H1 (cell line): ENCODE measurements around the gene RNF20. TPM values are rescaled to one million over a fixed set of nuclear protein-coding genes. Genes with fewer than 3 reads are reported as not detected.

Experiments
- CTCF ChIA-PET: fragments of 300-600 bp; sonication (Branson Sonifier 250); formaldehyde crosslinking; loops from one replicate; lab custom pipeline; 2021; ENCODE audit not compliant: partially characterized antibody; lab: Charles Lee
- POLR2A ChIA-PET: fragments of 300-600 bp; sonication (Branson Sonifier 250); formaldehyde crosslinking; loops from one replicate; lab custom pipeline; 2021; ENCODE audit warnings: inconsistent platforms; ENCODE audit not compliant: partially characterized antibody; lab: Charles Lee
- DNase-seq, 2 experiments: peaks; one replicate each; pipeline versions ENCODE4 v3.0.0 to v3.0.0-alpha.2; 2010 to 2022; ENCODE audit warnings: low spot score in 2 of 2, low read depth in 1 of 2, mixed read lengths in 1 of 2
- FAIRE-seq: peaks from 2 replicates; lab custom pipeline; 2011; peaks lifted over from hg19 to GRCh38; lab: Jason Lieb, UNC
- H2AFZ ChIP-seq: 2 replicates; pipeline ENCODE4 v1.8.1; 2012; ENCODE audit warnings: low read length, inconsistent platforms
- H2AK5ac ChIP-seq: 2 replicates; pipeline ENCODE4 v1.6.1; 2013; ENCODE audit warnings: low read depth, low read length
- H2BK120ac ChIP-seq: replicated peaks from 2 replicates; pipeline ENCODE3; 2013; ENCODE audit warnings: low read depth, low read length, inconsistent platforms
- H2BK12ac ChIP-seq: 2 replicates; pipeline ENCODE4 v1.6.1; 2013; ENCODE audit warnings: low read depth, low read length
- H2BK15ac ChIP-seq: 2 replicates; pipeline ENCODE4 v1.6.1; 2013; ENCODE audit warnings: low read length
- H2BK20ac ChIP-seq: 2 replicates; pipeline ENCODE4 v1.6.1; 2013; ENCODE audit warnings: low read length
- H2BK5ac ChIP-seq: 2 replicates; pipeline ENCODE4 v1.6.1; 2013; ENCODE audit warnings: low read depth, low read length
- H3K14ac ChIP-seq: 2 replicates; pipeline ENCODE4 v1.6.1; 2013; ENCODE audit warnings: inconsistent platforms; ENCODE audit not compliant: insufficient read length
- H3K18ac ChIP-seq: 2 replicates; pipeline ENCODE4 v1.6.1; 2013; ENCODE audit warnings: low read length; ENCODE audit errors: extremely low read depth
- H3K23ac ChIP-seq: 2 replicates; pipeline ENCODE4 v1.6.1; 2013; ENCODE audit warnings: inconsistent platforms; ENCODE audit not compliant: insufficient read length
- H3K23me2 ChIP-seq: 2 replicates; pipeline ENCODE4 v1.6.1; 2013; ENCODE audit warnings: low read depth, low read length
- H3K27ac ChIP-seq: 2 replicates; pipeline ENCODE4 v1.6.1; 2011; ENCODE audit warnings: low read depth, low read length, inconsistent platforms
- H3K27me3 ChIP-seq, 4 experiments: replicated peaks in 1 of 4; 1 replicate in 1 of 4; 2 replicates in 3 of 4; pipeline versions ENCODE4 v1.6.1 to v1.8.1; 2011 to 2013; ENCODE audit warnings: low read length in 3 of 4, mild to moderate bottlenecking in 3 of 4, inconsistent platforms in 2 of 4, mixed read lengths in 2 of 4, moderate library complexity in 1 of 4; ENCODE audit not compliant: control insufficient read depth in 3 of 4, insufficient read depth in 3 of 4; ENCODE audit errors: extremely low read depth in 1 of 4
- H3K36me3 ChIP-seq, 4 experiments: 2 replicates each; pipeline versions ENCODE4 v1.6.1 to v1.8.1; 2011 to 2013; ENCODE audit warnings: mild to moderate bottlenecking in 4 of 4, low read length in 3 of 4, moderate library complexity in 2 of 4, control low read depth in 1 of 4, inconsistent platforms in 1 of 4; ENCODE audit not compliant: insufficient read depth in 4 of 4, control insufficient read depth in 2 of 4
- H3K4ac ChIP-seq: replicated peaks from 2 replicates; pipeline ENCODE3; 2013; ENCODE audit warnings: low read length, low read depth, mixed read lengths, inconsistent platforms; ENCODE audit not compliant: insufficient read length
- H3K4me1 ChIP-seq, 4 experiments: replicated peaks in 1 of 4; 1 replicate in 1 of 4; 2 replicates in 3 of 4; pipeline versions ENCODE4 v1.6.1 to v1.8.1; 2011 to 2013; ENCODE audit warnings: low read length in 3 of 4, inconsistent platforms in 2 of 4, mixed read lengths in 1 of 4; ENCODE audit not compliant: insufficient read depth in 4 of 4, control insufficient read depth in 3 of 4
- H3K4me2 ChIP-seq, 2 experiments: 2 replicates each; pipeline versions ENCODE4 v1.6.1 to v1.8.1; 2011 to 2013; ENCODE audit warnings: low read depth in 2 of 2, low read length in 2 of 2, control low read depth in 1 of 2, inconsistent platforms in 1 of 2, mild to moderate bottlenecking in 1 of 2; ENCODE audit not compliant: insufficient read depth in 1 of 2
- H3K4me3 ChIP-seq, 4 experiments: fragments of 200-600, 300-600 bp in 1 of 4; sonication (generic), shearing (Covaris generic), sonication (Bioruptor Twin) in 1 of 4; 2 replicates each; pipeline versions ENCODE4 v1.5.1 to v1.8.1; 2011 to 2016; ENCODE audit warnings: low read length in 4 of 4, low read depth in 3 of 4, control low read depth in 2 of 4, inconsistent platforms in 2 of 4, mild to moderate bottlenecking in 2 of 4, mixed read lengths in 1 of 4, moderate library complexity in 1 of 4; ENCODE audit not compliant: insufficient read depth in 2 of 4; ENCODE audit errors: extremely low read depth in 1 of 4
- H3K56ac ChIP-seq: replicated peaks from 2 replicates; pipeline ENCODE3; 2013; ENCODE audit warnings: low read depth, mild to moderate bottlenecking, mixed read lengths, low read length, inconsistent platforms; ENCODE audit not compliant: insufficient read length
- H3K79me1 ChIP-seq: 2 replicates; pipeline ENCODE4 v1.6.1; 2013; ENCODE audit warnings: low read depth, low read length, control low read depth
- H3K79me2 ChIP-seq, 2 experiments: 2 replicates each; pipeline versions ENCODE4 v1.6.1 to v1.8.1; 2012 to 2013; ENCODE audit warnings: low read length in 2 of 2, mild to moderate bottlenecking in 2 of 2, inconsistent platforms in 1 of 2; ENCODE audit not compliant: insufficient read depth in 2 of 2, control insufficient read depth in 1 of 2
- H3K9ac ChIP-seq, 4 experiments: replicated peaks in 1 of 4; 1 replicate in 1 of 4; 2 replicates in 3 of 4; pipeline versions ENCODE4 v1.6.1 to v1.8.1; 2011 to 2013; ENCODE audit warnings: low read depth in 3 of 4, low read length in 3 of 4, control low read depth in 2 of 4, mild to moderate bottlenecking in 2 of 4, moderate library complexity in 2 of 4, inconsistent platforms in 1 of 4; ENCODE audit errors: extremely low read depth in 1 of 4
- H3K9me3 ChIP-seq, 2 experiments: 2 replicates each; pipeline versions ENCODE4 v1.6.1 to v1.8.1; 2012 to 2013; ENCODE audit warnings: mild to moderate bottlenecking in 2 of 2, moderate library complexity in 2 of 2, control low read depth in 1 of 2, inconsistent platforms in 1 of 2, low read depth in 1 of 2, low read length in 1 of 2, mixed read lengths in 1 of 2; ENCODE audit not compliant: insufficient read depth in 2 of 2
- H4K20me1 ChIP-seq, 2 experiments: replicated peaks in 1 of 2; 2 replicates each; pipeline versions ENCODE3 to v1.8.1; 2011 to 2013; ENCODE audit warnings: inconsistent platforms in 2 of 2, low read length in 2 of 2, mild to moderate bottlenecking in 1 of 2; ENCODE audit not compliant: insufficient read depth in 2 of 2, control insufficient read depth in 1 of 2
- H4K5ac ChIP-seq: 2 replicates; pipeline ENCODE4 v1.6.1; 2013; ENCODE audit warnings: low read length, low read depth, mixed read lengths, inconsistent platforms; ENCODE audit not compliant: insufficient read length
- H4K8ac ChIP-seq: 2 replicates; pipeline ENCODE4 v1.8.0; 2013; ENCODE audit warnings: mild to moderate bottlenecking, moderate library complexity, low read length, inconsistent platforms; ENCODE audit not compliant: insufficient read depth; ENCODE audit errors: extremely low read depth
- H4K91ac ChIP-seq: replicated peaks from 2 replicates; pipeline ENCODE3; 2013; ENCODE audit warnings: low read length, mixed read lengths, inconsistent platforms; ENCODE audit not compliant: insufficient read length
- CBX5 ChIP-seq: fragments of 300-800, 300-1000 bp; sonication (generic); IDR thresholded peaks from 2 replicates; pipeline ENCODE4 v1.7.1; 2016; ENCODE audit warnings: antibody characterized with exemption, low read length, low read depth
- GABPA ChIP-seq: IDR thresholded peaks from 2 replicates; pipeline ENCODE4 v1.6.1; 2011; ENCODE audit warnings: mild to moderate bottlenecking, low read length, moderate library complexity, borderline replicate concordance; ENCODE audit not compliant: insufficient read depth
- GTF2F1 ChIP-seq: IDR thresholded peaks from 2 replicates; pipeline ENCODE4 v1.6.1; 2012; ENCODE audit warnings: low read depth, low read length, improper control_type of control experiment, borderline replicate concordance
- JUN ChIP-seq: IDR thresholded peaks from 2 replicates; pipeline ENCODE4 v1.6.1; 2011; ENCODE audit warnings: low read depth, mild to moderate bottlenecking, improper control_type of control experiment, low read length
- POLR2AphosphoS5 ChIP-seq: IDR thresholded peaks from 2 replicates; pipeline ENCODE4 v1.6.1; 2011; ENCODE audit warnings: low read depth, low read length
- POU5F1 ChIP-seq: IDR thresholded peaks from 2 replicates; pipeline ENCODE4 v1.6.1; 2011; ENCODE audit warnings: low read depth, mild to moderate bottlenecking, low read length, moderate library complexity
- SAP30 ChIP-seq: fragments of 300-600 bp; sonication (generic); IDR thresholded peaks from 2 replicates; pipeline ENCODE4 v1.7.1; 2012; ENCODE audit warnings: low read length, moderate library complexity, mild to moderate bottlenecking, inconsistent platforms; ENCODE audit not compliant: insufficient read depth, insufficient replicate concordance
- SIX5 ChIP-seq: IDR thresholded peaks from 2 replicates; pipeline ENCODE4 v1.6.1; 2011; ENCODE audit warnings: mild to moderate bottlenecking, low read depth, low read length
- SP1 ChIP-seq: IDR thresholded peaks from 2 replicates; pipeline ENCODE4 v1.6.1; 2011; ENCODE audit warnings: low read depth, low read length
- SRF ChIP-seq: IDR thresholded peaks from 2 replicates; pipeline ENCODE4 v1.6.1; 2011; ENCODE audit warnings: mild to moderate bottlenecking, low read depth, low read length, moderate library complexity
- TAF7 ChIP-seq: optimal IDR thresholded peaks from 2 replicates; pipeline ENCODE3; 2011; ENCODE audit warnings: low read depth, mild to moderate bottlenecking, inconsistent platforms, low read length, moderate library complexity, borderline replicate concordance
- WGBS, 2 experiments: shearing (Covaris generic) in 1 of 2; methylation state at CpG; one replicate each; pipeline versions ENCODE4 v1.1.6 to v1.1.7; 2013 to 2015; ENCODE audit warnings: low lambda C conversion rate in 2 of 2, mixed read lengths in 2 of 2, inconsistent platforms in 1 of 2, low coverage in 1 of 2, missing lambda C conversion rate in 1 of 2; ENCODE audit not compliant: insufficient replicate concordance in 2 of 2, insufficient coverage in 1 of 2, insufficient read length in 1 of 2; ENCODE audit errors: extremely low coverage in 1 of 2, missing lambda C conversion rate in 1 of 2; 5-methylcytosine and 5-hydroxymethylcytosine counted together
- polyA plus RNA-seq, 7 experiments: library from polyadenylated mRNA; depleted of rRNA in 3 of 7; stranded (reverse) in 5 of 7; unstranded in 2 of 7; fragments of >200 nt in 5 of 7; fragments of 200-250 nt in 2 of 7; gene quantifications; 1 replicate in 5 of 7; 2 replicates in 1 of 7; 4 replicates in 1 of 7; pipeline versions ENCODE4 v1.2.1 to v1.2.3, GENCODE V29; 2011 to 2013; ENCODE audit warnings: missing spikeins in 2 of 7, mixed read lengths in 2 of 7
- total RNA-seq: library from RNA; stranded (reverse); fragmentation: NEBNext Ultra II Directional; extraction: Animal tissue kit (Norgen Biotek cat#: 25700); gene quantifications from 2 replicates; pipeline ENCODE4 v1.2.1, GENCODE V29; 2021
- TF ChIP-seq, protein P1 (sequence below): IDR thresholded peaks from 2 replicates; pipeline ENCODE4 v1.6.1; 2012; ENCODE audit warnings: inconsistent platforms

Gene RNF20
- total and polyA plus RNA-seq, 2 of the 8 experiments (the other 6 are each of a cell fraction or from before 2014, with no cell fraction given): 9.4 to 65.2 TPM

DNA sequence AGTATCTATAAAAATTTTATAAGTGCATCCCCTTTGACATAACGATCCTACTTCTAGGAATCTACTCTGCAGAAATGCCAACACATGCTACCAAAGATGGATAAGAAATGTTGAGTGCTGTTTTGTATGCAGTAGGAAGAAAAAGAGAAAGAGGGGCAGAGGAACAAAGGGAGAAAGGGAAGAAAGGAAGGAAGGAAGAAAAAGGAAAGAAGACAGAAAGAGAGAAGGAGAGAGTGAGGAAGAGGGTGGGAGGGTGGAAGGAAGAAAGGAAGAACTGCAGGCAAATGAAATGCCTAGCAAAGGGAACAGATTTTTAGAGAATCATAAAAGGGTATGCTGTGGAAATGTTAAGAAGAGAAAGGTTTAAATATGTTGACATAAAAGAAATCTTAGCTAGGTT is 49.6 kb upstream of the RNF20 start:
- Histone ChIP-seq H4K8ac (no peak overlapping the region), H2BK15ac (no peak overlapping the region), H3K9ac (no peak overlapping the region), H3K79me1 (peaks cover 3% of the 10 kb centered on the region; the same call in 1 of the 2 replicates), H3K36me3 (no peaks in the 10 kb centered on the region), H2BK20ac (no peak overlapping the region), H3K27ac (no peak overlapping the region), H3K4ac (no peak overlapping the region), H4K91ac (no peak overlapping the region), H2AFZ (no peak overlapping the region), H3K4me2 (no peak overlapping the region), H3K14ac (no peak overlapping the region), H3K79me2 (peaks cover 0 to 26% of the 10 kb centered on the region in 2 experiments; a peak in 2 of 4 replicates), H3K9me3 (no peaks in the 10 kb centered on the region), H4K20me1 (no peaks in the 10 kb centered on the region), H3K23me2 (peaks cover 11% of the 10 kb centered on the region), H3K56ac (no peak overlapping the region), H3K4me3 (no peak overlapping the region), H2BK5ac (no peak overlapping the region), H4K5ac (no peak overlapping the region), H2BK120ac (no peak overlapping the region), H3K27me3 (peaks cover 0 to 5% (median 2%) of the 10 kb centered on the region in 4 experiments; a peak in 5 of 7 replicates), H3K18ac (no peak overlapping the region), H3K23ac (no peak overlapping the region), H3K4me1 (peaks cover 5 to 12% (median 9%) of the 10 kb centered on the region in 4 experiments; a peak in 6 of 7 replicates), H2BK12ac (no peak overlapping the region), H2AK5ac (no peak overlapping the region)
- DNase-seq (no peak), FAIRE-seq (no peak)
- ChIA-PET POLR2A (interaction anchor here (3.8 kb wide), 1 partner anchor 16 kb away, joined by 21 read pairs; no protein-coding TSS in a partner anchor), CTCF (interaction anchor here (1.1 to 9.1 kb wide), 5 partner anchors 10 to 45 kb away, joined by 3 to 78 read pairs (median 40); no protein-coding TSS in a partner anchor)
- 100% methylated on average over 1 of the region's 1 CpG; no CpG with 5 or more reads in 1 of the 2 experiments for WGBS, 2 experiments
- no peak for TF ChIP-seq SP1
- TF ChIP-seq POLR2AphosphoS5: no peak
- no peak for TF ChIP-seq SRF
- TF ChIP-seq POU5F1: no peak
- no peak for TF ChIP-seq SAP30
- no peak for TF ChIP-seq SIX5
- TF ChIP-seq GABPA: no peak
- TF ChIP-seq, protein P1, sequence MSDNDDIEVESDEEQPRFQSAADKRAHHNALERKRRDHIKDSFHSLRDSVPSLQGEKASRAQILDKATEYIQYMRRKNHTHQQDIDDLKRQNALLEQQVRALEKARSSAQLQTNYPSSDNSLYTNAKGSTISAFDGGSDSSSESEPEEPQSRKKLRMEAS: no peak
- no peak for TF ChIP-seq JUN
- no peak for TF ChIP-seq CBX5
- no peak for TF ChIP-seq GTF2F1
- no peak for TF ChIP-seq TAF7
